ENCODE data around the gene RABEPK. TPM values are rescaled to one million over a fixed set of nuclear protein-coding genes. Genes with fewer than 3 reads are reported as not detected.
A peak's percentile ranks its signal among the peaks of the same experiment; 100 is the strongest.
"Not testable (repeated sequence)": the region's sequence is repeated elsewhere in the genome, so short reads cannot be mapped to it uniquely, and the experiment has no call there.

The RABEPK gene
- total and polyA plus RNA-seq, 7 donors: 9.4 to 24.4 (median 17.1) TPM

- H3K4me3 ChIP-seq: no peak overlapping the region
- H3K27ac ChIP-seq: peak overlapping the region in 3 of 4 donors; percentile 17 to 55 (median 41)
- H3K27me3 ChIP-seq: no peaks in the 10 kb centered on the region
- peaks cover 4 to 24% (median 8%) of the 10 kb centered on the region in 4 donors for H3K36me3 ChIP-seq
- H3K4me1 ChIP-seq: peaks cover 0 to 43% (median 29%) of the 10 kb centered on the region in 4 donors
- DNase-seq: no peak
- TF ChIP-seq, protein P1, sequence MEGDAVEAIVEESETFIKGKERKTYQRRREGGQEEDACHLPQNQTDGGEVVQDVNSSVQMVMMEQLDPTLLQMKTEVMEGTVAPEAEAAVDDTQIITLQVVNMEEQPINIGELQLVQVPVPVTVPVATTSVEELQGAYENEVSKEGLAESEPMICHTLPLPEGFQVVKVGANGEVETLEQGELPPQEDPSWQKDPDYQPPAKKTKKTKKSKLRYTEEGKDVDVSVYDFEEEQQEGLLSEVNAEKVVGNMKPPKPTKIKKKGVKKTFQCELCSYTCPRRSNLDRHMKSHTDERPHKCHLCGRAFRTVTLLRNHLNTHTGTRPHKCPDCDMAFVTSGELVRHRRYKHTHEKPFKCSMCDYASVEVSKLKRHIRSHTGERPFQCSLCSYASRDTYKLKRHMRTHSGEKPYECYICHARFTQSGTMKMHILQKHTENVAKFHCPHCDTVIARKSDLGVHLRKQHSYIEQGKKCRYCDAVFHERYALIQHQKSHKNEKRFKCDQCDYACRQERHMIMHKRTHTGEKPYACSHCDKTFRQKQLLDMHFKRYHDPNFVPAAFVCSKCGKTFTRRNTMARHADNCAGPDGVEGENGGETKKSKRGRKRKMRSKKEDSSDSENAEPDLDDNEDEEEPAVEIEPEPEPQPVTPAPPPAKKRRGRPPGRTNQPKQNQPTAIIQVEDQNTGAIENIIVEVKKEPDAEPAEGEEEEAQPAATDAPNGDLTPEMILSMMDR (IDR thresholded peaks at IDR 0.05): no peak
- TF ChIP-seq EP300 (IDR thresholded peaks at IDR 0.05) (no peak), POLR2A (IDR thresholded peaks at IDR 0.05) (no peak), POLR2AphosphoS5 (IDR thresholded peaks at IDR 0.05) (no peak)
- intact Hi-C loops (cut with DNase I): no loop called here
- WGBS, 2 donors: 55 to 67% methylated on average over 6 of the region's 6 CpGs
- H3K9me3 ChIP-seq: no peaks in the 10 kb centered on the region
Observed at GRCh38 chr9:125172031-125172755, 28.1 kb upstream of the RABEPK start.

GRCh38 chr9:125176636-125177035, 23.7 kb upstream of the RABEPK start:
- TF ChIP-seq POLR2AphosphoS5 (IDR thresholded peaks at IDR 0.05) (peak; percentile 5 to 56 (median 46)), POLR2A (IDR thresholded peaks at IDR 0.05) (no peak), EP300 (IDR thresholded peaks at IDR 0.05) (no peak)
- TF ChIP-seq, protein P1 (IDR thresholded peaks at IDR 0.05): no peak
- Histone ChIP-seq H3K9me3 (no peaks in the 10 kb centered on the region), H3K4me1 (peaks cover 0 to 51% (median 37%) of the 10 kb centered on the region in 4 donors), H3K36me3 (no peaks in the 10 kb centered on the region), H3K4me3 (peak overlapping the region in 1 of 4 donors; percentile 12), H3K27me3 (no peaks in the 10 kb centered on the region), H3K27ac (peak overlapping the region in 3 of 4 donors; percentile 63 to 72 (median 63))
- intact Hi-C loops (cut with DNase I): no loop called here
- no peak for DNase-seq
- 85 to 87% methylated on average over 3 of the region's 3 CpGs for WGBS, 2 donors

GRCh38 chr9:125177888-125178287, 22.5 kb upstream of the RABEPK start:
- no peak for DNase-seq
- H3K4me3 ChIP-seq: no peak overlapping the region
- H3K9me3 ChIP-seq: no peaks in the 10 kb centered on the region
- TF ChIP-seq POLR2A (IDR thresholded peaks at IDR 0.05) (no peak), EP300 (IDR thresholded peaks at IDR 0.05) (no peak), POLR2AphosphoS5 (IDR thresholded peaks at IDR 0.05) (no peak)
- TF ChIP-seq, protein P1 (IDR thresholded peaks at IDR 0.05): no peak
- intact Hi-C loops (cut with DNase I): no loop called here
- 21 to 67% methylated on average over 1 of the region's 1 CpG for WGBS, 2 donors
- no peaks in the 10 kb centered on the region for H3K27me3 ChIP-seq
- H3K36me3 ChIP-seq: no peaks in the 10 kb centered on the region
- peak overlapping the region in 3 of 4 donors; percentile 63 to 72 (median 63) for H3K27ac ChIP-seq
- peaks cover 0 to 44% (median 27%) of the 10 kb centered on the region in 4 donors for H3K4me1 ChIP-seq

- H3K36me3 ChIP-seq; H3K4me3 ChIP-seq; intact Hi-C loops (cut with DNase I); H3K9me3 ChIP-seq; H3K27me3 ChIP-seq; H3K27ac ChIP-seq; DNase-seq: not testable (repeated sequence)
- WGBS, 2 donors: 91% methylated on average over 4 of the region's 4 CpGs
- peaks cover 0 to 41% (median 38%) of the 10 kb centered on the region in 4 donors for H3K4me1 ChIP-seq
Observed at GRCh38 chr9:125179776-125180175, 20.6 kb upstream of the RABEPK start.

DNA sequence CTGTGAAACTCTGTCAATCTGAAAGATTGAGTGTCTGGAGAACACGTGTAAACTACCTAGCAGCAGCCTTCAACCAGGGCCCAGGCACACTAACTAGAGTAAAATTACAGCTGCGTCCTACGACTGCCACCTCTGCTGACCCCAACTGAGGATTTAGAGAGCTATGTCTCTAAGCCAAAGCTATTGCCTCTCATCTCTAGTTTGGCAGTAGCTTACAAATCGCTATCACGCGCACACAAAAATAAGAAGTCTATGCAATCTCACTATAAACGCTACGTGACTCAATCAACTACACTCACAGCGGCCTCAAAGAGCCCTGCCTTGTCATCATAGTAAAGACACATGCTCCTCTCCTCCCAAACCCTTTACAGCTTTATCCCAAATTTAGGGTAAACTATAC, 19.5 kb upstream of the RABEPK start:
- no peak overlapping the region for H3K4me3 ChIP-seq
- H3K27me3 ChIP-seq: no peaks in the 10 kb centered on the region
- TF ChIP-seq EP300 (IDR thresholded peaks at IDR 0.05) (no peak), POLR2AphosphoS5 (IDR thresholded peaks at IDR 0.05) (no peak), POLR2A (IDR thresholded peaks at IDR 0.05) (no peak)
- TF ChIP-seq, protein P1 (IDR thresholded peaks at IDR 0.05): no peak
- WGBS, 2 donors: 91 to 97% methylated on average over 9 of the region's 9 CpGs
- H3K36me3 ChIP-seq: peaks cover 0 to 4% (median 0%) of the 10 kb centered on the region in 4 donors
- peaks cover 0 to 44% (median 38%) of the 10 kb centered on the region in 4 donors for H3K4me1 ChIP-seq
- intact Hi-C loops (cut with DNase I): no loop called here
- DNase-seq: no peak
- H3K9me3 ChIP-seq: no peaks in the 10 kb centered on the region
- no peak overlapping the region for H3K27ac ChIP-seq

GRCh38 chr9:125181756-125182155, 18.6 kb upstream of the RABEPK start:
- intact Hi-C loops (cut with DNase I); H3K36me3 ChIP-seq; H3K9me3 ChIP-seq; H3K27me3 ChIP-seq; DNase-seq; H3K4me3 ChIP-seq; H3K27ac ChIP-seq: not testable (repeated sequence)
- H3K4me1 ChIP-seq: peaks cover 0 to 41% (median 35%) of the 10 kb centered on the region in 4 donors
- 92 to 97% methylated on average over 4 of the region's 4 CpGs for WGBS, 2 donors
